Keratinocyte (primary cell): Measurements from ENCODE around the gene SRCIN1. TPM values are rescaled to one million over a fixed set of nuclear protein-coding genes. Genes with fewer than 3 reads are reported as not detected.
A peak's percentile ranks its signal among the peaks of the same experiment; 100 is the strongest.

Source experiments
- DNase-seq: peaks from one replicate; pipeline ENCODE4 v3.0.0-alpha.2; 2011; ENCODE audit warnings: low read depth, missing footprints, low spot score
- FAIRE-seq: peaks from 2 replicates; lab custom pipeline; 2011; peaks lifted over from hg19 to GRCh38; lab: Jason Lieb, UNC
- H2AFZ ChIP-seq: 2 replicates; pipeline ENCODE4 v1.6.0; 2012; ENCODE audit warnings: low read length, control low read depth, inconsistent platforms; ENCODE audit not compliant: control insufficient read depth
- H3K27ac ChIP-seq: 2 replicates; pipeline ENCODE4 v1.5.1; 2011; ENCODE audit warnings: low read length; ENCODE audit not compliant: control insufficient read depth, insufficient read depth
- H3K27me3 ChIP-seq: 3 replicates; pipeline ENCODE4 v1.6.0; 2011; ENCODE audit warnings: low read length; ENCODE audit not compliant: control insufficient read depth, insufficient read depth; ENCODE audit errors: extremely low read depth
- H3K36me3 ChIP-seq, 2 experiments: 2 replicates in 1 of 2; 3 replicates in 1 of 2; pipeline ENCODE4 v1.5.1; 2011; ENCODE audit warnings: low read length in 2 of 2, mild to moderate bottlenecking in 1 of 2; ENCODE audit not compliant: control insufficient read depth in 2 of 2, insufficient read depth in 2 of 2; ENCODE audit errors: extremely low read depth in 1 of 2
- H3K4me1 ChIP-seq: 3 replicates; pipeline ENCODE4 v1.5.1; 2011; ENCODE audit warnings: low read length; ENCODE audit not compliant: control insufficient read depth, insufficient read depth; ENCODE audit errors: extremely low read depth
- H3K4me2 ChIP-seq: 3 replicates; pipeline ENCODE4 v1.6.0; 2011; ENCODE audit warnings: low read depth, low read length; ENCODE audit not compliant: control insufficient read depth, insufficient read depth; ENCODE audit errors: extremely low read depth
- H3K4me3 ChIP-seq, 3 experiments: fragments of 200-600 bp in 1 of 3; sonication (generic) in 1 of 3; 2 replicates in 2 of 3; 3 replicates in 1 of 3; pipeline ENCODE4 v1.5.1; 2011 to 2016; ENCODE audit warnings: low read length in 3 of 3, mild to moderate bottlenecking in 3 of 3, control low read depth in 2 of 3, inconsistent platforms in 1 of 3, low read depth in 1 of 3, mixed read lengths in 1 of 3, mixed run types in 1 of 3, moderate library complexity in 1 of 3; ENCODE audit not compliant: control insufficient read depth in 2 of 3, insufficient read depth in 2 of 3; ENCODE audit errors: extremely low read depth in 1 of 3
- H3K79me2 ChIP-seq: 2 replicates; pipeline ENCODE4 v1.6.0; 2012; ENCODE audit warnings: low read length; ENCODE audit not compliant: control insufficient read depth, insufficient read depth
- H3K9ac ChIP-seq: 3 replicates; pipeline ENCODE4 v1.6.0; 2011; ENCODE audit warnings: low read length; ENCODE audit not compliant: control insufficient read depth, insufficient read depth; ENCODE audit errors: extremely low read depth
- H3K9me1 ChIP-seq: 3 replicates; pipeline ENCODE4 v1.6.0; 2011; ENCODE audit warnings: low read length; ENCODE audit not compliant: control insufficient read depth, insufficient read depth; ENCODE audit errors: extremely low read depth
- H3K9me3 ChIP-seq: 2 replicates; pipeline ENCODE4 v1.5.1; 2012; ENCODE audit warnings: low read depth, low read length; ENCODE audit not compliant: control insufficient read depth
- H4K20me1 ChIP-seq: 3 replicates; pipeline ENCODE4 v1.6.0; 2011; ENCODE audit warnings: low read length; ENCODE audit not compliant: control insufficient read depth, insufficient read depth; ENCODE audit errors: extremely low read depth
- CTCF ChIP-seq, 3 experiments: IDR thresholded peaks in 1 of 3; conservative IDR thresholded peaks in 1 of 3; optimal IDR thresholded peaks in 1 of 3; 2 replicates in 2 of 3; 3 replicates in 1 of 3; pipeline versions ENCODE3 to v1.5.1; 2011; ENCODE audit warnings: low read length in 3 of 3, mild to moderate bottlenecking in 3 of 3, moderate library complexity in 2 of 3, control low read depth in 1 of 3, inconsistent platforms in 1 of 3; ENCODE audit not compliant: insufficient read depth in 2 of 3; ENCODE audit errors: extremely low read depth in 1 of 3
- EZH2 ChIP-seq: IDR thresholded peaks from one replicate; pipeline ENCODE4 v1.6.1; 2012; ENCODE audit warnings: inconsistent platforms, mild to moderate bottlenecking, low read length, moderate library complexity
- dilution Hi-C: fragments of 300-500 bp; cut with MboI; formaldehyde crosslinking; loops from one replicate; pipeline ENCODE4 v1.7.0; 2020; ENCODE audit warnings: low sequenced_read_pairs; ENCODE audit not compliant: extremely low pct_ligation_motif_present
- polyA plus RNA-seq, 5 experiments: library from polyadenylated mRNA; depleted of rRNA in 3 of 5; stranded (reverse) in 3 of 5; stranded (forward) in 1 of 5; unstranded in 1 of 5; fragments of >200 nt; gene quantifications; 1 replicate in 1 of 5; 2 replicates in 3 of 5; 3 replicates in 1 of 5; pipeline versions ENCODE4 v1.2.1 to v1.2.3, GENCODE V29; 2011 to 2012; ENCODE audit warnings: missing spikeins in 2 of 5, low read depth in 1 of 5, low replicate concordance in 1 of 5

SRCIN1 gene
- polyA plus RNA-seq, 1 donor (not counting 4 experiments of a cell fraction or from before 2014, with no cell fraction given) = 0.37 TPM

- H2AFZ ChIP-seq = no peak overlapping the region
- no peak overlapping the region for H3K9ac ChIP-seq
- no peak overlapping the region for H3K4me2 ChIP-seq
- dilution Hi-C loops = no loop called here
- H4K20me1 ChIP-seq = no peaks in the 10 kb centered on the region
- TF ChIP-seq EZH2 (no peak), CTCF (optimal IDR thresholded peaks at IDR 0.05 in 1 of 3, IDR thresholded peaks at IDR 0.05 in 1 of 3, conservative IDR thresholded peaks at IDR 0.05 in 1 of 3; ENCODE audit: extremely low read depth in 1 of 3, insufficient read depth in 2 of 3, low read length in 3 of 3) (peak in 1 of 3 experiments; percentile 30)
- FAIRE-seq (no peak), DNase-seq (no peak)
- H3K4me1 ChIP-seq = peaks cover 23% of the 10 kb centered on the region
- H3K36me3 ChIP-seq = no peaks in the 10 kb centered on the region
- no peaks in the 10 kb centered on the region for H3K9me3 ChIP-seq
- no peak overlapping the region for H3K27ac ChIP-seq
- H3K4me3 ChIP-seq = no peak overlapping the region
- H3K27me3 ChIP-seq = peaks cover 64% of the 10 kb centered on the region
- H3K9me1 ChIP-seq = no peaks in the 10 kb centered on the region
- H3K79me2 ChIP-seq = no peaks in the 10 kb centered on the region
These were observed 28.5 kb downstream of the SRCIN1 start for GRCh38 chr17:38577244-38577643.

- no peaks in the 10 kb centered on the region for H3K36me3 ChIP-seq
- H2AFZ ChIP-seq = no peak overlapping the region
- dilution Hi-C loops = no loop called here
- H3K27ac ChIP-seq = no peak overlapping the region
- H3K4me2 ChIP-seq = peak overlapping the region; percentile 26
- H3K4me1 ChIP-seq = peaks cover 23% of the 10 kb centered on the region
- DNase-seq = no peak
- H3K9me1 ChIP-seq = no peaks in the 10 kb centered on the region
- H3K27me3 ChIP-seq = peaks cover 72% of the 10 kb centered on the region
- TF ChIP-seq EZH2 (no peak), CTCF (optimal IDR thresholded peaks at IDR 0.05 in 1 of 3, IDR thresholded peaks at IDR 0.05 in 1 of 3, conservative IDR thresholded peaks at IDR 0.05 in 1 of 3; ENCODE audit: extremely low read depth in 1 of 3, insufficient read depth in 2 of 3, low read length in 3 of 3) (no peak)
- no peak overlapping the region for H3K9ac ChIP-seq
- H4K20me1 ChIP-seq = peaks cover 2% of the 10 kb centered on the region
- no peaks in the 10 kb centered on the region for H3K9me3 ChIP-seq
- no peak for FAIRE-seq
- no peaks in the 10 kb centered on the region for H3K79me2 ChIP-seq
- H3K4me3 ChIP-seq = no peak overlapping the region
These were observed 30.0 kb downstream of the SRCIN1 start for GRCh38 chr17:38575781-38576180.
